GM23338 (cell line): Measurements from ENCODE around the gene CNTNAP2. TPM values are rescaled to one million over a fixed set of nuclear protein-coding genes. Genes with fewer than 3 reads are reported as not detected.

Experiments used
- ATAC-seq: fragments of 200-7000 bp; cut with Tn5 transposase; 3 replicates; pipeline ENCODE4 v1.9.1; 2020
- DNase-seq: peaks from one replicate; pipeline ENCODE4 v3.0.0-alpha.2; 2015; ENCODE audit warnings: low spot score
- H2AFZ ChIP-seq: fragments of 200-600 bp; sonication (generic); 2 replicates; pipeline ENCODE4 v1.8.0; 2016; ENCODE audit warnings: antibody characterized with exemption, mild to moderate bottlenecking, moderate library complexity
- H3F3A ChIP-seq: fragments of 200-600 bp; sonication (generic); replicated peaks from 2 replicates; pipeline ENCODE4 v1.8.0; 2017; ENCODE audit warnings: antibody characterized with exemption, mixed run types, low read depth
- H3K27ac ChIP-seq: fragments of 200-600 bp; sonication (generic); 2 replicates; pipeline ENCODE4 v1.6.1; 2016; ENCODE audit warnings: low read depth
- H3K27me3 ChIP-seq: fragments of 200-600 bp; sonication (generic); 2 replicates; pipeline ENCODE4 v1.8.0; 2016; ENCODE audit warnings: mild to moderate bottlenecking, mixed run types, moderate library complexity; ENCODE audit not compliant: insufficient read depth
- H3K36me3 ChIP-seq: fragments of 200-600 bp; sonication (generic); 2 replicates; pipeline ENCODE4 v1.8.0; 2016; ENCODE audit warnings: mild to moderate bottlenecking; ENCODE audit not compliant: insufficient read depth
- H3K4me1 ChIP-seq: fragments of 200-600 bp; sonication (generic); 2 replicates; pipeline ENCODE4 v1.8.0; 2016; ENCODE audit warnings: mild to moderate bottlenecking, moderate library complexity; ENCODE audit not compliant: insufficient read depth
- H3K4me2 ChIP-seq: fragments of 200-600 bp; sonication (generic); 2 replicates; pipeline ENCODE4 v1.7.1; 2017; ENCODE audit warnings: mixed run types
- H3K4me3 ChIP-seq: fragments of 200-600 bp; sonication (generic); 2 replicates; pipeline ENCODE4 v1.6.1; 2016; ENCODE audit warnings: mixed run types
- H3K79me2 ChIP-seq: fragments of 200-600 bp; sonication (generic); replicated peaks from 2 replicates; pipeline ENCODE4 v1.8.0; 2017; ENCODE audit warnings: mild to moderate bottlenecking; ENCODE audit not compliant: insufficient read depth
- H3K9me2 ChIP-seq: fragments of 200-600 bp; sonication (generic); 2 replicates; pipeline ENCODE4 v1.8.0; 2017; ENCODE audit not compliant: insufficient read depth
- H4K20me1 ChIP-seq: fragments of 200-600 bp; sonication (generic); replicated peaks from 2 replicates; pipeline ENCODE4 v1.8.0; 2017; ENCODE audit warnings: mild to moderate bottlenecking; ENCODE audit not compliant: insufficient read depth
- H3K27ac Mint-ChIP-seq: 2 replicates; pipeline ENCODE4 v1.8.0; 2020; ENCODE audit warnings: inconsistent platforms, mild to moderate bottlenecking, moderate library complexity, mixed read lengths
- H3K27me3 Mint-ChIP-seq: 3 replicates; pipeline ENCODE4 v1.8.0; 2022; ENCODE audit warnings: low read depth, mild to moderate bottlenecking, moderate library complexity, mixed read lengths, inconsistent platforms; ENCODE audit not compliant: insufficient read depth, poor library complexity
- H3K36me3 Mint-ChIP-seq: 3 replicates; pipeline ENCODE4 v1.8.0; 2021; ENCODE audit warnings: low read depth, mild to moderate bottlenecking, inconsistent platforms, moderate library complexity, mixed read lengths
- H3K4me1 Mint-ChIP-seq: 3 replicates; pipeline ENCODE4 v1.8.0; 2020; ENCODE audit warnings: mild to moderate bottlenecking, inconsistent platforms, mixed read lengths
- H3K4me3 Mint-ChIP-seq: 3 replicates; pipeline ENCODE4 v1.8.0; 2021; ENCODE audit warnings: moderate library complexity, mild to moderate bottlenecking, inconsistent platforms, mixed read lengths
- H3K9me3 Mint-ChIP-seq: 3 replicates; pipeline ENCODE4 v1.8.0; 2020; ENCODE audit warnings: moderate library complexity, mild to moderate bottlenecking, inconsistent platforms, mixed read lengths
- EZH2 ChIP-seq: fragments of 200-600 bp; sonication (generic); IDR thresholded peaks from one replicate; pipeline ENCODE4 v1.8.0; 2017; ENCODE audit warnings: antibody characterized with exemption, mild to moderate bottlenecking, low read depth; ENCODE audit not compliant: unreplicated experiment
- EZH2phosphoT487 ChIP-seq: fragments of 200-600 bp; sonication (generic); IDR thresholded peaks from one replicate; pipeline ENCODE4 v1.8.1; 2018; ENCODE audit warnings: antibody characterized with exemption; ENCODE audit not compliant: unreplicated experiment
- NANOG ChIP-seq: IDR thresholded peaks from 2 replicates; pipeline ENCODE4 v1.6.1; 2016; ENCODE audit warnings: antibody characterized with exemption, borderline replicate concordance
- POLR2AphosphoS5 ChIP-seq: IDR thresholded peaks from 2 replicates; pipeline ENCODE4 v1.6.1; 2016; ENCODE audit warnings: antibody characterized with exemption, low read depth
- ZNF114 ChIP-seq: fragments of 250-450 bp; sonication (Bioruptor Pico); IDR thresholded peaks from 2 replicates; pipeline ENCODE4 v1.5.0; 2020; ENCODE audit warnings: mild to moderate bottlenecking, moderate library complexity
- ZNF331 ChIP-seq: fragments of 250-450 bp; sonication (Bioruptor Pico); IDR thresholded peaks from 2 replicates; pipeline ENCODE4 v1.5.0; 2020; ENCODE audit warnings: low read depth, mild to moderate bottlenecking, moderate library complexity
- polyA plus RNA-seq: library from polyadenylated mRNA; unstranded; fragments of >200 nt; fragmentation: Nextera tagmentation; extraction: Ambion mirVana; gene quantifications from 2 replicates; pipeline ENCODE4 v1.2.1, GENCODE V29; 2016
- total RNA-seq: library from RNA; depleted of rRNA; stranded (reverse); fragments of >200 nt; shearing (Covaris generic); gene quantifications from 2 replicates; pipeline ENCODE4 v1.2.3, GENCODE V29; 2014
- TF ChIP-seq, protein P1 (sequence below), 2 experiments: fragments of 200-600 bp in 1 of 2; sonication (generic) in 1 of 2; conservative IDR thresholded peaks; 2 replicates each; pipeline versions ENCODE4 v1.5.1 to v1.6.1; 2016 to 2017; ENCODE audit warnings: antibody characterized with exemption in 2 of 2, low read depth in 2 of 2, mild to moderate bottlenecking in 2 of 2, moderate library complexity in 1 of 2
- TF ChIP-seq, protein P2 (sequence below): IDR thresholded peaks from one replicate; pipeline ENCODE4 v1.6.1; 2018; ENCODE audit warnings: antibody characterized with exemption; ENCODE audit not compliant: unreplicated experiment

CNTNAP2 gene
- total and polyA plus RNA-seq, 2 experiments from 2014 or later, result 38.2 to 61.3 TPM

DNA sequence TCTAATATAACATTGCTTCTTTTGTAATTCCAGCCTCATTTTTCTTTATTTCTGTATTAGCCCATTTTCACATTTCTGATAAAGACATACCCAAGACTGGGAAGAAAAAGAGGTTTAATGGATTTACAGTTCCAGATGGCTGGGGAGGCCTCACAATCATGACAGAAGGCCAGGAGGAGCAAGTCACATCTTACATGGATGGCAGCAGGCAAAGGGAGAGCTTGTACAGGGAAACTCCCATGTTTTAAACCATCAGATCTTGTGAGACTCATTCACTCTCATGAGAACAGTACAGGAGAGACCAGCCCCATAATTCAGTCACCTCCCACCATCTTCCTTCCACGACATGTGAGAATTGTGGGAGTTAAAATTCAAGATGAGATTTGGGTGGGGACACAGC is 510.3 kb downstream of the CNTNAP2 start (continued):
- TF ChIP-seq, protein P1, sequence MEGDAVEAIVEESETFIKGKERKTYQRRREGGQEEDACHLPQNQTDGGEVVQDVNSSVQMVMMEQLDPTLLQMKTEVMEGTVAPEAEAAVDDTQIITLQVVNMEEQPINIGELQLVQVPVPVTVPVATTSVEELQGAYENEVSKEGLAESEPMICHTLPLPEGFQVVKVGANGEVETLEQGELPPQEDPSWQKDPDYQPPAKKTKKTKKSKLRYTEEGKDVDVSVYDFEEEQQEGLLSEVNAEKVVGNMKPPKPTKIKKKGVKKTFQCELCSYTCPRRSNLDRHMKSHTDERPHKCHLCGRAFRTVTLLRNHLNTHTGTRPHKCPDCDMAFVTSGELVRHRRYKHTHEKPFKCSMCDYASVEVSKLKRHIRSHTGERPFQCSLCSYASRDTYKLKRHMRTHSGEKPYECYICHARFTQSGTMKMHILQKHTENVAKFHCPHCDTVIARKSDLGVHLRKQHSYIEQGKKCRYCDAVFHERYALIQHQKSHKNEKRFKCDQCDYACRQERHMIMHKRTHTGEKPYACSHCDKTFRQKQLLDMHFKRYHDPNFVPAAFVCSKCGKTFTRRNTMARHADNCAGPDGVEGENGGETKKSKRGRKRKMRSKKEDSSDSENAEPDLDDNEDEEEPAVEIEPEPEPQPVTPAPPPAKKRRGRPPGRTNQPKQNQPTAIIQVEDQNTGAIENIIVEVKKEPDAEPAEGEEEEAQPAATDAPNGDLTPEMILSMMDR (conservative IDR thresholded peaks at IDR 0.05; ENCODE audit: low read depth in 2 of 2), result no peak

DNA sequence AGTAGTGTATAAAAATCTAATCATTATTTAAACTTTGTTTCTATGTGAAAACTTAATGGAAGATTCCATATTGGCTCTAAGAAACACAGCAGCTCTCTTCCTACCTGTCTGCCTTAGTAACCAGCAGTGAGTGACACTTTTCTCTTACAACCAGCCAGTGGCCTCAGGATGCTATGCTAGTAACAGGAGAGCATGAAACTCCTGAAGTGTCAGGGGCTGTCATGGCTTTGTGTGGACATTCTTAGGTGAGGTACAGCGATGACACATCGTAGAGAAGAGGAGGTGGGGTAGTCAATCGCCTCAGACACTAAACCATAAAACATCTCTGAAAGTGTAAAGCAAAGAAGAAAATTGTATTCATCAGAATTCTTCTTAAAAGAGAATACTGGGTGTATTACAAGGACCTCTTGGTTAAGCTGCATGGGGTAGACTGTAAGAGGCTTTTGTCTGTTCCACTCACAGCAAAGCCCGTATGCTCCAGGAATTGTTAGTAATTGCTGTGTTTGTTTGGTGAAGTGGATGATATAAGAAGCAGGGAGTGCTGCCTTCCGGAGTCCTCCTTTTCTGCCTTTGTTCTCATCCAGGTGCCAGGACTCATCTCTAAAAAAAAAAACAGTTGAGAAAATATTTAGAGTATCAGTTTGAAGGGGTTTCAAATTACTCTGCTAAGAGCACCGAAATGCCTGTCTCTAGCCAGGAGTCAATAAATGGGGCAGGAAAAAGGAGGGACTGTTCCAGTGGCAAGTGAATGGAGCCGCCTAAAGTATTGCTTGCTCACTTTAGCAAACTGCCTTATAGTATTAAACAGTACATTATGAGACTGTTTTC is 518.8 kb downstream of the CNTNAP2 start:
- Histone ChIP-seq H2AFZ (no peak overlapping the region), H3K36me3 (no peaks in the 10 kb centered on the region), H3K4me1 (no peaks in the 10 kb centered on the region), H3K4me3 (no peak overlapping the region), H3K9me2 (no peaks in the 10 kb centered on the region), H3K4me2 (no peak overlapping the region), H3K27ac (no peak overlapping the region), H4K20me1 (no peaks in the 10 kb centered on the region), H3F3A (no peaks in the 10 kb centered on the region), H3K79me2 (no peaks in the 10 kb centered on the region), H3K27me3 (no peaks in the 10 kb centered on the region)
- H3K27me3 Mint-ChIP-seq, result no peaks in the 10 kb centered on the region
- peak; percentile 66 for ATAC-seq
- H3K9me3 Mint-ChIP-seq, result peaks cover 4% of the 10 kb centered on the region; the same call in 2 of the 3 replicates
- no peak overlapping the region; the same call in 1 of the 2 replicates for H3K27ac Mint-ChIP-seq
- H3K36me3 Mint-ChIP-seq, result no peaks in the 10 kb centered on the region
- DNase-seq, result peak; percentile 4
- peaks cover 8% of the 10 kb centered on the region for H3K4me1 Mint-ChIP-seq
- no peak for TF ChIP-seq ZNF114 (CRISPR knock-in tag)
- no peak for TF ChIP-seq NANOG
- TF ChIP-seq EZH2, result no peak
- no peak overlapping the region for H3K4me3 Mint-ChIP-seq

DNA sequence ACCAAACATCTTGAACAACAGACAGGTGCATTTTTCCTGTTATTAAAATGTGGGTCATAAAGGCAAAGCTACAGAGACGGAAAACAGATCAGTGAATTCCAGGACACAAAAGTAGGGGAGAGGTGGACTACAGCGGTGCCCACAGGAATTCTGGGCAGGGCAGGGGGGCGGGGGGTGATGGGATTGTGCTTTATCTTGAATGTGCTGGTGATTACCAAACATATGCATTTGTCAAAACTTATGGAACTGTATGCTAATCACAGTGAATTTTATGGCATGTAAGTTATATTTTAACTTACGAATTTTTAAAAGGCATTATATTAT is 519.4 kb downstream of the CNTNAP2 start:
- no peak overlapping the region for H3K4me2 ChIP-seq
- H3K4me3 Mint-ChIP-seq, result no peak overlapping the region
- peak; percentile 23; the same call in 1 of the 3 replicates for ATAC-seq

More for the DNA sequence above, 519.4 kb downstream of the CNTNAP2 start:
- no peak overlapping the region for H2AFZ ChIP-seq
- no peak for DNase-seq
- Mint-ChIP-seq H3K27me3 (peaks cover 2% of the 10 kb centered on the region), H3K36me3 (no peaks in the 10 kb centered on the region), H3K27ac (no peak overlapping the region; the same call in 1 of the 2 replicates), H3K9me3 (peaks cover 4% of the 10 kb centered on the region; the same call in 2 of the 3 replicates), H3K4me1 (peaks cover 8% of the 10 kb centered on the region)
- H3K27me3 ChIP-seq, result no peaks in the 10 kb centered on the region
- H3K4me3 ChIP-seq, result no peak overlapping the region
- no peaks in the 10 kb centered on the region for H4K20me1 ChIP-seq
- H3F3A ChIP-seq, result no peaks in the 10 kb centered on the region
- no peaks in the 10 kb centered on the region for H3K4me1 ChIP-seq
- TF ChIP-seq POLR2AphosphoS5 (no peak), EZH2phosphoT487 (no peak), ZNF114 (CRISPR knock-in tag) (no peak), ZNF331 (no peak)
- TF ChIP-seq, protein P2, sequence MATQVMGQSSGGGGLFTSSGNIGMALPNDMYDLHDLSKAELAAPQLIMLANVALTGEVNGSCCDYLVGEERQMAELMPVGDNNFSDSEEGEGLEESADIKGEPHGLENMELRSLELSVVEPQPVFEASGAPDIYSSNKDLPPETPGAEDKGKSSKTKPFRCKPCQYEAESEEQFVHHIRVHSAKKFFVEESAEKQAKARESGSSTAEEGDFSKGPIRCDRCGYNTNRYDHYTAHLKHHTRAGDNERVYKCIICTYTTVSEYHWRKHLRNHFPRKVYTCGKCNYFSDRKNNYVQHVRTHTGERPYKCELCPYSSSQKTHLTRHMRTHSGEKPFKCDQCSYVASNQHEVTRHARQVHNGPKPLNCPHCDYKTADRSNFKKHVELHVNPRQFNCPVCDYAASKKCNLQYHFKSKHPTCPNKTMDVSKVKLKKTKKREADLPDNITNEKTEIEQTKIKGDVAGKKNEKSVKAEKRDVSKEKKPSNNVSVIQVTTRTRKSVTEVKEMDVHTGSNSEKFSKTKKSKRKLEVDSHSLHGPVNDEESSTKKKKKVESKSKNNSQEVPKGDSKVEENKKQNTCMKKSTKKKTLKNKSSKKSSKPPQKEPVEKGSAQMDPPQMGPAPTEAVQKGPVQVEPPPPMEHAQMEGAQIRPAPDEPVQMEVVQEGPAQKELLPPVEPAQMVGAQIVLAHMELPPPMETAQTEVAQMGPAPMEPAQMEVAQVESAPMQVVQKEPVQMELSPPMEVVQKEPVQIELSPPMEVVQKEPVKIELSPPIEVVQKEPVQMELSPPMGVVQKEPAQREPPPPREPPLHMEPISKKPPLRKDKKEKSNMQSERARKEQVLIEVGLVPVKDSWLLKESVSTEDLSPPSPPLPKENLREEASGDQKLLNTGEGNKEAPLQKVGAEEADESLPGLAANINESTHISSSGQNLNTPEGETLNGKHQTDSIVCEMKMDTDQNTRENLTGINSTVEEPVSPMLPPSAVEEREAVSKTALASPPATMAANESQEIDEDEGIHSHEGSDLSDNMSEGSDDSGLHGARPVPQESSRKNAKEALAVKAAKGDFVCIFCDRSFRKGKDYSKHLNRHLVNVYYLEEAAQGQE, result no peak
- H3K79me2 ChIP-seq, result no peaks in the 10 kb centered on the region
- no peak overlapping the region for H3K27ac ChIP-seq
- H3K9me2 ChIP-seq, result no peaks in the 10 kb centered on the region
- no peaks in the 10 kb centered on the region for H3K36me3 ChIP-seq
